HG03103 (cell line): ENCODE measurements around the gene ACBD6.
"Not testable (repeated sequence)": the region's sequence is repeated elsewhere in the genome, so short reads cannot be mapped to it uniquely, and the experiment has no call there.

Experiments used
- ATAC-seq: cut with Tn5 transposase; IDR thresholded peaks from one replicate; pipeline ENCODE4 v1.9.1; 2021; ENCODE audit warnings: low read depth; ENCODE audit not compliant: unreplicated experiment

Gene ACBD6

GRCh38 chr1:180424848-180425457 lies 77.4 kb downstream of the ACBD6 start:
- ATAC-seq, result no peak

GRCh38 chr1:180421614-180422013 lies 80.8 kb downstream of the ACBD6 start:
- ATAC-seq, result no peak

- ATAC-seq, result not testable (repeated sequence)
Measured at GRCh38 chr1:180421145-180421544, 81.2 kb downstream of the ACBD6 start.

GRCh38 chr1:180415985-180416633 lies 86.3 kb downstream of the ACBD6 start:
- no peak for ATAC-seq

- ATAC-seq, result no peak
Measured at GRCh38 chr1:180415236-180415848, 87.0 kb downstream of the ACBD6 start.

GRCh38 chr1:180412583-180412982 lies 89.8 kb downstream of the ACBD6 start:
- ATAC-seq, result no peak

GRCh38 chr1:180408128-180408527 lies 94.2 kb downstream of the ACBD6 start:
- ATAC-seq, result not testable (repeated sequence)

- no peak for ATAC-seq
Measured at GRCh38 chr1:180407051-180407450, 95.3 kb downstream of the ACBD6 start.

GRCh38 chr1:180402551-180402950 lies 99.8 kb downstream of the ACBD6 start:
- no peak for ATAC-seq

GRCh38 chr1:180402001-180402400 lies 100.4 kb downstream of the ACBD6 start:
- no peak for ATAC-seq

GRCh38 chr1:180397175-180397574 lies 105.2 kb downstream of the ACBD6 start:
- no peak for ATAC-seq

GRCh38 chr1:180392427-180393145 lies 109.8 kb downstream of the ACBD6 start:
- ATAC-seq, result no peak

GRCh38 chr1:180392020-180392419 lies 110.4 kb downstream of the ACBD6 start:
- ATAC-seq, result no peak

- no peak for ATAC-seq
Measured at GRCh38 chr1:180387413-180387812, 115.0 kb downstream of the ACBD6 start.

GRCh38 chr1:180386745-180387367 lies 115.5 kb downstream of the ACBD6 start:
- no peak for ATAC-seq

- no peak for ATAC-seq
Measured at GRCh38 chr1:180385144-180385543, 117.2 kb downstream of the ACBD6 start.

- no peak for ATAC-seq
Measured at GRCh38 chr1:180384286-180385005, 117.9 kb downstream of the ACBD6 start.

GRCh38 chr1:180382326-180383115 lies 119.9 kb downstream of the ACBD6 start:
- no peak for ATAC-seq

- no peak for ATAC-seq
Measured at GRCh38 chr1:180381184-180381580, 121.2 kb downstream of the ACBD6 start.
